AG09309 (cell line): ENCODE measurements around the gene MAD1L1.

Experiments
- DNase-seq: peaks from one replicate; pipeline ENCODE4 v3.0.0-alpha.2; 2010; ENCODE audit warnings: low read depth
- H3K4me3 ChIP-seq: 2 replicates; pipeline ENCODE4 v1.5.1; 2011; ENCODE audit warnings: mild to moderate bottlenecking, low read depth, low read length, moderate library complexity; ENCODE audit not compliant: control insufficient read depth
- CTCF ChIP-seq: IDR thresholded peaks from 2 replicates; pipeline ENCODE4 v1.5.1; 2011; ENCODE audit warnings: mild to moderate bottlenecking, low read depth, low read length, inconsistent platforms; ENCODE audit not compliant: insufficient read depth, control insufficient read depth; ENCODE audit errors: missing control alignments

The MAD1L1 gene

GRCh38 chr7:2151801-2152612 is 80.7 kb downstream of the MAD1L1 start:
- DNase-seq: no peak
- no peak overlapping the region for H3K4me3 ChIP-seq
- TF ChIP-seq CTCF: no peak

- no peak for TF ChIP-seq CTCF
- H3K4me3 ChIP-seq: no peak overlapping the region
- no peak for DNase-seq
These were observed 81.5 kb downstream of the MAD1L1 start for GRCh38 chr7:2151237-2151636.

GRCh38 chr7:2150445-2150815 is 82.3 kb downstream of the MAD1L1 start:
- TF ChIP-seq CTCF: no peak
- DNase-seq: no peak
- H3K4me3 ChIP-seq: no peak overlapping the region

- no peak overlapping the region for H3K4me3 ChIP-seq
- DNase-seq: no peak
- TF ChIP-seq CTCF: no peak
These were observed 82.9 kb downstream of the MAD1L1 start for GRCh38 chr7:2149672-2150444.

- no peak overlapping the region for H3K4me3 ChIP-seq
- TF ChIP-seq CTCF: no peak
- no peak for DNase-seq
These were observed 83.9 kb downstream of the MAD1L1 start for GRCh38 chr7:2148814-2149213.

GRCh38 chr7:2148189-2148588 is 84.6 kb downstream of the MAD1L1 start:
- DNase-seq: no peak
- no peak overlapping the region for H3K4me3 ChIP-seq
- no peak for TF ChIP-seq CTCF
